HepG2 (cell line): Measurements from ENCODE around the gene CARMIL1. TPM values are rescaled to one million over a fixed set of nuclear protein-coding genes. Genes with fewer than 3 reads are reported as not detected.

Experiments used
- ATAC-seq: fragments of 200-7000 bp; cut with Tn5 transposase; 3 replicates; pipeline ENCODE4 v1.9.1; 2020; ENCODE audit warnings: mild to moderate bottlenecking, moderate library complexity
- BruUV-seq: library from RNA; stranded (reverse); fragments of 400-500 nt; replicated peaks from 2 replicates; lab custom pipeline; 2021; lab: Mats Ljungman, UMichigan
- CTCF ChIA-PET: fragments of 300-600 bp; formaldehyde crosslinking; extraction: SDS; loops from one replicate; lab custom pipeline; 2021; ENCODE audit warnings: low total read pairs, inconsistent platforms, low intra/inter-chr PET ratio; lab: Yijun Ruan, JAX
- POLR2A ChIA-PET: fragments of 350-600 bp; sonication (Branson Sonifier 250); formaldehyde crosslinking; loops from one replicate; lab custom pipeline; 2020; ENCODE audit warnings: antibody characterized with exemption, inconsistent platforms; lab: Yijun Ruan, JAX
- DNase-seq: peaks from one replicate; pipeline ENCODE4 v3.0.0-alpha.2; 2015; ENCODE audit warnings: low spot score
- FAIRE-seq: peaks from 3 replicates; lab custom pipeline; 2011; peaks lifted over from hg19 to GRCh38; lab: Jason Lieb, UNC
- H2AFZ ChIP-seq: one replicate; pipeline ENCODE4 v1.6.1; 2011; ENCODE audit warnings: low read length, inconsistent platforms
- H3K27ac ChIP-seq: fragments of 300-600 bp; 3 replicates; pipeline ENCODE4 v1.8.0; 2011; ENCODE audit warnings: mixed run types, mild to moderate bottlenecking, mixed read lengths, low read length, inconsistent platforms; ENCODE audit not compliant: insufficient read depth; ENCODE audit errors: extremely low read length
- H3K27me3 ChIP-seq, 2 experiments: fragments of 200-600 bp in 1 of 2; 2 replicates in 1 of 2; 3 replicates in 1 of 2; pipeline versions ENCODE4 v1.6.0 to v1.8.0; 2011; ENCODE audit warnings: low read length in 2 of 2, mild to moderate bottlenecking in 2 of 2, moderate library complexity in 2 of 2, inconsistent platforms in 1 of 2; ENCODE audit not compliant: insufficient read depth in 2 of 2, control insufficient read depth in 1 of 2
- H3K36me3 ChIP-seq, 2 experiments: fragments of 200-600 bp in 1 of 2; replicated peaks in 1 of 2; 2 replicates in 1 of 2; 3 replicates in 1 of 2; pipeline versions ENCODE4 v1.5.1 to v1.8.0; 2011; ENCODE audit warnings: low read length in 2 of 2, inconsistent platforms in 1 of 2; ENCODE audit not compliant: insufficient read depth in 2 of 2, control insufficient read depth in 1 of 2
- H3K4me1 ChIP-seq: 2 replicates; pipeline ENCODE4 v1.5.1; 2012; ENCODE audit warnings: low read length, inconsistent platforms; ENCODE audit not compliant: insufficient read depth
- H3K4me2 ChIP-seq: 2 replicates; pipeline ENCODE4 v1.6.0; 2011; ENCODE audit warnings: low read depth, low read length, inconsistent platforms
- H3K4me3 ChIP-seq, 3 experiments: fragments of 200-600 bp in 1 of 3; sonication (generic), shearing (Covaris generic) in 1 of 3; replicated peaks in 1 of 3; 2 replicates each; pipeline ENCODE4 v1.5.1; 2011 to 2016; ENCODE audit warnings: low read length in 3 of 3, inconsistent platforms in 2 of 3, low read depth in 2 of 3, mild to moderate bottlenecking in 2 of 3, control low read depth in 1 of 3, mixed read lengths in 1 of 3; ENCODE audit not compliant: insufficient read depth in 1 of 3
- H3K79me2 ChIP-seq: one replicate; pipeline ENCODE4 v1.6.1; 2011; ENCODE audit warnings: low read length, inconsistent platforms; ENCODE audit not compliant: insufficient read depth
- H3K9ac ChIP-seq: 2 replicates; pipeline ENCODE4 v1.6.0; 2011; ENCODE audit warnings: mild to moderate bottlenecking, low read depth, low read length, inconsistent platforms; ENCODE audit not compliant: insufficient read depth
- H3K9me3 ChIP-seq: 2 replicates; pipeline ENCODE4 v1.5.1; 2012; ENCODE audit warnings: mild to moderate bottlenecking, low read length
- H4K20me1 ChIP-seq: 2 replicates; pipeline ENCODE4 v1.6.0; 2011; ENCODE audit warnings: inconsistent platforms, mild to moderate bottlenecking, low read length, moderate library complexity; ENCODE audit not compliant: insufficient read depth
- HNRNPK ChIP-seq: fragments of 200-400 bp; formaldehyde crosslinking; IDR thresholded peaks from 2 replicates; pipeline ENCODE4 v1.6.1; 2018; ENCODE audit warnings: low read length, low read depth, moderate library complexity, mild to moderate bottlenecking; ENCODE audit not compliant: poor library complexity, severe bottlenecking
- JUND ChIP-seq: sonication (generic); formaldehyde crosslinking; IDR thresholded peaks from 2 replicates; pipeline ENCODE4 v1.8.0; 2022; ENCODE audit warnings: mild to moderate bottlenecking, missing genetic modification reagents
- KLF12 ChIP-seq: sonication (generic); formaldehyde crosslinking; IDR thresholded peaks from 2 replicates; pipeline ENCODE4 v1.4.0; 2020; ENCODE audit warnings: missing genetic modification reagents, borderline replicate concordance
- ZNF264 ChIP-seq: sonication (generic); formaldehyde crosslinking; IDR thresholded peaks from 2 replicates; pipeline ENCODE4 v1.4.0; 2020; ENCODE audit warnings: missing genetic modification reagents
- WGBS: methylation state at CpG from one replicate; pipeline ENCODE4 v1.1.6; 2017; ENCODE audit warnings: low lambda C conversion rate; 5-methylcytosine and 5-hydroxymethylcytosine counted together
- in situ Hi-C: cut with HindIII; loops from 2 replicates; pipeline ENCODE4 v1.10.0; 2017; ENCODE audit warnings: low pct_unique_long_range_greater_than_20kb; ENCODE audit not compliant: extremely low pct_ligation_motif_present
- intact Hi-C: fragments of 100-400 bp; cut with micrococcal nuclease; formaldehyde crosslinking; loops from one replicate; pipeline ENCODE4 v1.10.0; 2022; ENCODE audit not compliant: unreplicated experiment
- polyA plus RNA-seq, 8 experiments: library from polyadenylated mRNA; depleted of rRNA in 3 of 8; stranded (reverse) in 7 of 8; unstranded in 1 of 8; fragments of >200 nt; fragmentation: Illumina TruSeq in 4 of 8; extraction: Trizol in 4 of 8; gene quantifications; 2 replicates each; pipeline versions ENCODE4 v1.2.1 to v1.2.3, GENCODE V29; 2011 to 2016; ENCODE audit warnings: low read depth in 4 of 8, missing spikeins in 1 of 8, mixed read lengths in 1 of 8; ENCODE audit not compliant: insufficient read depth in 1 of 8
- total RNA-seq, 5 experiments: library from RNA; depleted of rRNA; stranded (reverse); fragments of >200 nt; fragmentation: Illumina TruSeq; extraction: Trizol; gene quantifications; 2 replicates each; pipeline ENCODE4 v1.2.3, GENCODE V29; 2016; ENCODE audit warnings: low read depth in 1 of 5
- TF ChIP-seq, protein P1 (sequence below): sonication (generic); formaldehyde crosslinking; IDR thresholded peaks from 2 replicates; pipeline ENCODE4; 2020; ENCODE audit warnings: missing genetic modification reagents, mild to moderate bottlenecking, borderline replicate concordance

CARMIL1 gene
- total and polyA plus RNA-seq, 2 of the 13 experiments (the other 11 are each of a cell fraction or from before 2014, with no cell fraction given) = 1.8 to 2.6 TPM

DNA sequence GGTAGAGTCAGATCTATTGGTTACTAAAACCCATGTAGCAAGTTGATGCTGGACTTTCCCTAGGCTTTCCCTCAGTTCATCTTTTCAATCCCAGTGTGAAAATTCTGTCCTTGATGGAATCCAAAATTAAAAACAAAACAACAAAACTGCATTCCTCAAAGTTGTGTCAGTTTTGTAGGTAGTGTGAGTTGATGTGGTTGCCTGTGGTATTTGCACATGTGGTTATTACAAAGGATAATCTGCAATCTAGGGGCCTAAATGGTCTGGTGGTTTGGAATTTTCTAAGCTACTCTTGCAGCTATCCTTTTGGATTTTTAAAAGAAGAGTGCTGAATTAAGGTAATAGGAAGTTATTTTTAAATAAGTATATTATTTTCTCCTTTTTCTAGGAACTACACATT, 240.7 kb downstream of the CARMIL1 start (continued):
- TF ChIP-seq JUND (no peak), KLF12 (CRISPR knock-in tag) (no peak), HNRNPK (no peak)

- POLR2A ChIA-PET = no interaction called here
- H3K27ac ChIP-seq = no peak overlapping the region
- no peak overlapping the region for H2AFZ ChIP-seq
- H3K9me3 ChIP-seq = no peaks in the 10 kb centered on the region
- in situ Hi-C loops = no loop called here
- no peak overlapping the region for H3K4me2 ChIP-seq
- CTCF ChIA-PET = no interaction called here
- H4K20me1 ChIP-seq = no peaks in the 10 kb centered on the region
- no peak overlapping the region for H3K9ac ChIP-seq
- no peak for TF ChIP-seq ZNF264 (CRISPR knock-in tag)
- TF ChIP-seq, protein P1, sequence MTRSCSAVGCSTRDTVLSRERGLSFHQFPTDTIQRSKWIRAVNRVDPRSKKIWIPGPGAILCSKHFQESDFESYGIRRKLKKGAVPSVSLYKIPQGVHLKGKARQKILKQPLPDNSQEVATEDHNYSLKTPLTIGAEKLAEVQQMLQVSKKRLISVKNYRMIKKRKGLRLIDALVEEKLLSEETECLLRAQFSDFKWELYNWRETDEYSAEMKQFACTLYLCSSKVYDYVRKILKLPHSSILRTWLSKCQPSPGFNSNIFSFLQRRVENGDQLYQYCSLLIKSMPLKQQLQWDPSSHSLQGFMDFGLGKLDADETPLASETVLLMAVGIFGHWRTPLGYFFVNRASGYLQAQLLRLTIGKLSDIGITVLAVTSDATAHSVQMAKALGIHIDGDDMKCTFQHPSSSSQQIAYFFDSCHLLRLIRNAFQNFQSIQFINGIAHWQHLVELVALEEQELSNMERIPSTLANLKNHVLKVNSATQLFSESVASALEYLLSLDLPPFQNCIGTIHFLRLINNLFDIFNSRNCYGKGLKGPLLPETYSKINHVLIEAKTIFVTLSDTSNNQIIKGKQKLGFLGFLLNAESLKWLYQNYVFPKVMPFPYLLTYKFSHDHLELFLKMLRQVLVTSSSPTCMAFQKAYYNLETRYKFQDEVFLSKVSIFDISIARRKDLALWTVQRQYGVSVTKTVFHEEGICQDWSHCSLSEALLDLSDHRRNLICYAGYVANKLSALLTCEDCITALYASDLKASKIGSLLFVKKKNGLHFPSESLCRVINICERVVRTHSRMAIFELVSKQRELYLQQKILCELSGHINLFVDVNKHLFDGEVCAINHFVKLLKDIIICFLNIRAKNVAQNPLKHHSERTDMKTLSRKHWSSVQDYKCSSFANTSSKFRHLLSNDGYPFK (CRISPR knock-in tag) = no peak
- TF ChIP-seq, all 625 proteins: peak for 0
- H3K4me1 ChIP-seq = no peaks in the 10 kb centered on the region
- no peak overlapping the region for H3K4me3 ChIP-seq
- no peaks in the 10 kb centered on the region for H3K36me3 ChIP-seq
- ATAC-seq = no peak
- no peaks in the 10 kb centered on the region for H3K27me3 ChIP-seq
- no TSS peak for BruUV-seq
- no peaks in the 10 kb centered on the region for H3K79me2 ChIP-seq
- 18% methylated on average over 1 of the region's 1 CpG for WGBS
- no peak for DNase-seq
- no peak for FAIRE-seq
- intact Hi-C loops = no loop called here
These were observed 245.4 kb downstream of the CARMIL1 start for GRCh38 chr6:25524542-25524941.
